HL-60 (cell line): ENCODE measurements around the gene H1-8.

Experiments used
- DNase-seq, 2 experiments: peaks; one replicate each; pipeline ENCODE4 v3.0.0-alpha.2; 2010 to 2020; ENCODE audit warnings: low read depth in 1 of 2, low spot score in 1 of 2
- H3K27ac ChIP-seq: fragments of 250-450 bp; sonication (Bioruptor Pico); replicated peaks from 2 replicates; pipeline ENCODE4 v1.5.1; 2020; ENCODE audit warnings: mild to moderate bottlenecking, moderate library complexity
- H3K27me3 ChIP-seq: fragments of 250-450 bp; sonication (Bioruptor Pico); 2 replicates; pipeline ENCODE4 v1.5.1; 2021; ENCODE audit warnings: mild to moderate bottlenecking, moderate library complexity; ENCODE audit not compliant: insufficient read depth, poor library complexity, severe bottlenecking
- H3K4me3 ChIP-seq: replicated peaks from 2 replicates; pipeline ENCODE4 v1.5.1; 2011; ENCODE audit warnings: mild to moderate bottlenecking, control low read depth, low read length; ENCODE audit not compliant: insufficient read depth
- GABPA ChIP-seq: IDR thresholded peaks from 2 replicates; pipeline ENCODE4 v1.6.1; 2012; ENCODE audit warnings: low read depth
- POLR2AphosphoS5 ChIP-seq: IDR thresholded peaks from 2 replicates; pipeline ENCODE4 v1.6.1; 2012; ENCODE audit warnings: low read depth
- REST ChIP-seq: IDR thresholded peaks from 2 replicates; pipeline ENCODE4 v1.6.1; 2012; ENCODE audit warnings: low read depth; ENCODE audit not compliant: insufficient replicate concordance
- SPI1 ChIP-seq: IDR thresholded peaks from 2 replicates; pipeline ENCODE4 v1.6.1; 2012; ENCODE audit warnings: low read depth, mild to moderate bottlenecking, borderline replicate concordance
- TF ChIP-seq, protein P1 (sequence below): IDR thresholded peaks from one replicate; pipeline ENCODE4 v1.5.1; 2011; ENCODE audit warnings: low read length, control low read depth, inconsistent platforms; ENCODE audit not compliant: insufficient read depth

The H1-8 gene

DNA sequence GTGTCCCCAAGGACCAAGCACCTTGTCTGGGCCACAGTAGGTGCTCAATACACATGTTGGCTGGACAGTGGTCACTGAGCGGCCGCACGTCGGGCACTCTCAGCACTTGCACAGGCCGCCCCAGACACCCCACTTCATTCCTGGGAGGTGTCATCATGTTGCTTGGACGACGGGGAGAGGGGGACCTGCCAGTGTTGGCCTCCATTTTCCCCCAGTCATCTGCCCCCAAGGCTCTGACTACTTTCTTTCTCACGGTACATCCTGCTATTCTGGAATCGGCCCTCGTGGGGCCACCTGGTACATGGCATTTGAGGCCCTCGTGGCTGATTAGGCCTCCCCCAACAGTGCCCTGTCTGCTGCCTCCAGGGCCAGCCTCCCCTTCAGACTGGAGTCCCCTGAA is 15.7 kb upstream of the H1-8 start:
- DNase-seq, result no peak
- Histone ChIP-seq H3K27ac (peak overlapping the region; percentile 19), H3K4me3 (no peak overlapping the region), H3K27me3 (no peaks in the 10 kb centered on the region)
- TF ChIP-seq SPI1, result no peak
- TF ChIP-seq, protein P1, sequence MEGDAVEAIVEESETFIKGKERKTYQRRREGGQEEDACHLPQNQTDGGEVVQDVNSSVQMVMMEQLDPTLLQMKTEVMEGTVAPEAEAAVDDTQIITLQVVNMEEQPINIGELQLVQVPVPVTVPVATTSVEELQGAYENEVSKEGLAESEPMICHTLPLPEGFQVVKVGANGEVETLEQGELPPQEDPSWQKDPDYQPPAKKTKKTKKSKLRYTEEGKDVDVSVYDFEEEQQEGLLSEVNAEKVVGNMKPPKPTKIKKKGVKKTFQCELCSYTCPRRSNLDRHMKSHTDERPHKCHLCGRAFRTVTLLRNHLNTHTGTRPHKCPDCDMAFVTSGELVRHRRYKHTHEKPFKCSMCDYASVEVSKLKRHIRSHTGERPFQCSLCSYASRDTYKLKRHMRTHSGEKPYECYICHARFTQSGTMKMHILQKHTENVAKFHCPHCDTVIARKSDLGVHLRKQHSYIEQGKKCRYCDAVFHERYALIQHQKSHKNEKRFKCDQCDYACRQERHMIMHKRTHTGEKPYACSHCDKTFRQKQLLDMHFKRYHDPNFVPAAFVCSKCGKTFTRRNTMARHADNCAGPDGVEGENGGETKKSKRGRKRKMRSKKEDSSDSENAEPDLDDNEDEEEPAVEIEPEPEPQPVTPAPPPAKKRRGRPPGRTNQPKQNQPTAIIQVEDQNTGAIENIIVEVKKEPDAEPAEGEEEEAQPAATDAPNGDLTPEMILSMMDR, result no peak
- TF ChIP-seq REST, result no peak
- TF ChIP-seq GABPA, result no peak
- no peak for TF ChIP-seq POLR2AphosphoS5

DNA sequence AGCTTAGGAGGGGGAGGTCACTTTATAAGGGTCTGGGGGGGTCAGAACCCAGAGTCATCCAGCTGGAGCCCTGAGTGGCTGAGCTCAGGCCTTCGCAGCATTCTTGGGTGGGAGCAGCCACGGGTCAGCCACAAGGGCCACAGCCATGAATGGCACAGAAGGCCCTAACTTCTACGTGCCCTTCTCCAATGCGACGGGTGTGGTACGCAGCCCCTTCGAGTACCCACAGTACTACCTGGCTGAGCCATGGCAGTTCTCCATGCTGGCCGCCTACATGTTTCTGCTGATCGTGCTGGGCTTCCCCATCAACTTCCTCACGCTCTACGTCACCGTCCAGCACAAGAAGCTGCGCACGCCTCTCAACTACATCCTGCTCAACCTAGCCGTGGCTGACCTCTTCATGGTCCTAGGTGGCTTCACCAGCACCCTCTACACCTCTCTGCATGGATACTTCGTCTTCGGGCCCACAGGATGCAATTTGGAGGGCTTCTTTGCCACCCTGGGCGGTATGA is 14.3 kb upstream of the H1-8 start, which contains the start of gene RHO:
RHO (plus strand) TSS at position 51 of the 512 bp plus-strand sequence; CDS start at position 146, 95 bp downstream.
- H3K4me3 ChIP-seq, result no peak within 1 kb of the TSS
- no peak for TF ChIP-seq REST
- TF ChIP-seq, protein P1, result no peak
- TF ChIP-seq POLR2AphosphoS5, result no peak
- TF ChIP-seq SPI1, result no peak
- TF ChIP-seq GABPA, result no peak
- DNase-seq, result no peak
- H3K27ac ChIP-seq, result no peak within 1 kb of the TSS
- no peaks in the 10 kb centered on the region for H3K27me3 ChIP-seq

GRCh38 chr3:129529436-129530210 is 13.4 kb upstream of the H1-8 start:
- no peak for TF ChIP-seq GABPA
- TF ChIP-seq, protein P1, result no peak
- TF ChIP-seq SPI1, result no peak
- TF ChIP-seq REST, result no peak
- TF ChIP-seq POLR2AphosphoS5, result no peak
- Histone ChIP-seq H3K4me3 (no peak overlapping the region), H3K27ac (no peak overlapping the region), H3K27me3 (no peaks in the 10 kb centered on the region)
- DNase-seq, result no peak
